Breast epithelium (tissue), 3 donors: ENCODE results near the gene SLC35G4.

Experiments used
- POLR2AphosphoS5 ChIP-seq, 3 donors: sonication (generic); formaldehyde crosslinking; IDR thresholded peaks; one replicate each; pipeline ENCODE4 v1.6.1; 2017; ENCODE audit warnings: antibody characterized with exemption in 3 of 3
- TF ChIP-seq, protein P1 (sequence below), 3 donors: fragments of 450-650 bp; IDR thresholded peaks; one replicate each; pipeline ENCODE4 v1.5.1; 2016 to 2017; ENCODE audit warnings: antibody characterized with exemption in 3 of 3, mild to moderate bottlenecking in 3 of 3, moderate library complexity in 3 of 3

- TF ChIP-seq POLR2AphosphoS5 (IDR thresholded peaks at IDR 0.05): no peak
- TF ChIP-seq, protein P1, sequence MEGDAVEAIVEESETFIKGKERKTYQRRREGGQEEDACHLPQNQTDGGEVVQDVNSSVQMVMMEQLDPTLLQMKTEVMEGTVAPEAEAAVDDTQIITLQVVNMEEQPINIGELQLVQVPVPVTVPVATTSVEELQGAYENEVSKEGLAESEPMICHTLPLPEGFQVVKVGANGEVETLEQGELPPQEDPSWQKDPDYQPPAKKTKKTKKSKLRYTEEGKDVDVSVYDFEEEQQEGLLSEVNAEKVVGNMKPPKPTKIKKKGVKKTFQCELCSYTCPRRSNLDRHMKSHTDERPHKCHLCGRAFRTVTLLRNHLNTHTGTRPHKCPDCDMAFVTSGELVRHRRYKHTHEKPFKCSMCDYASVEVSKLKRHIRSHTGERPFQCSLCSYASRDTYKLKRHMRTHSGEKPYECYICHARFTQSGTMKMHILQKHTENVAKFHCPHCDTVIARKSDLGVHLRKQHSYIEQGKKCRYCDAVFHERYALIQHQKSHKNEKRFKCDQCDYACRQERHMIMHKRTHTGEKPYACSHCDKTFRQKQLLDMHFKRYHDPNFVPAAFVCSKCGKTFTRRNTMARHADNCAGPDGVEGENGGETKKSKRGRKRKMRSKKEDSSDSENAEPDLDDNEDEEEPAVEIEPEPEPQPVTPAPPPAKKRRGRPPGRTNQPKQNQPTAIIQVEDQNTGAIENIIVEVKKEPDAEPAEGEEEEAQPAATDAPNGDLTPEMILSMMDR (IDR thresholded peaks at IDR 0.05): no peak
These were observed 49.6 kb downstream of the SLC35G4 start for GRCh38 chr18:11658989-11659388.
